K562 (cell line): ENCODE data around the gene AP3B2. TPM values are rescaled to one million over a fixed set of nuclear protein-coding genes. Genes with fewer than 3 reads are reported as not detected.

Experiments
- ARID1B ChIP-seq: fragments of 450-650 bp; IDR thresholded peaks from 2 replicates; pipeline ENCODE4 v1.6.1; 2016; ENCODE audit warnings: antibody characterized with exemption, mild to moderate bottlenecking, inconsistent platforms
- ATF2 ChIP-seq: sonication (generic); formaldehyde crosslinking; IDR thresholded peaks from 2 replicates; pipeline ENCODE4 v1.8.1; 2022; ENCODE audit warnings: missing genetic modification reagents
- CGGBP1 ChIP-seq: fragments of 250-450 bp; sonication (Bioruptor Pico); IDR thresholded peaks from 2 replicates; pipeline ENCODE4 v1.9.0; 2021; ENCODE audit warnings: mild to moderate bottlenecking
- CTBP1 ChIP-seq: fragments of 450-650 bp; IDR thresholded peaks from 2 replicates; pipeline ENCODE4 v1.6.1; 2016; ENCODE audit warnings: borderline replicate concordance
- GATA2 ChIP-seq: sonication (generic); formaldehyde crosslinking; IDR thresholded peaks from 2 replicates; pipeline ENCODE4 v1.4.0; 2020; ENCODE audit warnings: mild to moderate bottlenecking, missing genetic modification reagents
- HDAC3 ChIP-seq: fragments of 450-650 bp; IDR thresholded peaks from 2 replicates; pipeline ENCODE4 v1.6.1; 2018; ENCODE audit warnings: borderline replicate concordance, mild to moderate bottlenecking, moderate library complexity; ENCODE audit not compliant: partially characterized antibody
- HDAC6 ChIP-seq: IDR thresholded peaks from 2 replicates; pipeline ENCODE4 v1.6.1; 2012; ENCODE audit warnings: low read depth, mild to moderate bottlenecking, control low read depth, inconsistent platforms, low read length, moderate library complexity
- MBD2 ChIP-seq: sonication (generic); IDR thresholded peaks from 2 replicates; pipeline ENCODE4 v1.6.1; 2016; ENCODE audit warnings: low read depth, borderline replicate concordance
- MIER1 ChIP-seq: fragments of 450-650 bp; IDR thresholded peaks from 2 replicates; pipeline ENCODE4 v1.6.1; 2016; ENCODE audit warnings: antibody characterized with exemption, mild to moderate bottlenecking, low read depth
- NCOA2 ChIP-seq, 2 experiments: fragments of 450-650 bp; IDR thresholded peaks; 2 replicates each; pipeline ENCODE4 v1.6.1; 2018; ENCODE audit warnings: mild to moderate bottlenecking in 2 of 2, moderate library complexity in 1 of 2; ENCODE audit not compliant: partially characterized antibody in 2 of 2
- SIN3A ChIP-seq, 2 experiments: fragments of 150-350 bp in 1 of 2; IDR thresholded peaks; 2 replicates each; pipeline ENCODE4 v1.6.1; 2011 to 2016; ENCODE audit warnings: borderline replicate concordance in 2 of 2, low read depth in 2 of 2, low read length in 2 of 2, mild to moderate bottlenecking in 2 of 2, moderate library complexity in 2 of 2; ENCODE audit not compliant: control insufficient read depth in 1 of 2
- TCF7 ChIP-seq: sonication (generic); IDR thresholded peaks from 2 replicates; pipeline ENCODE4 v1.6.1; 2016; ENCODE audit warnings: antibody characterized with exemption, borderline replicate concordance
- ZNF76 ChIP-seq: fragments of 250-450 bp; sonication (Bioruptor Pico); IDR thresholded peaks from 2 replicates; pipeline ENCODE4 v1.4.0; 2020; ENCODE audit warnings: mild to moderate bottlenecking, moderate library complexity, borderline replicate concordance
- polyA plus RNA-seq, 8 experiments: library from polyadenylated mRNA; depleted of rRNA in 4 of 8; stranded (reverse) in 5 of 8; unstranded in 3 of 8; fragments of >200 nt; fragmentation: Nextera tagmentation in 2 of 8; fragmentation: Illumina TruSeq in 1 of 8; extraction: Ambion mirVana in 2 of 8; extraction: Trizol in 1 of 8; gene quantifications; 2 replicates each; pipeline versions ENCODE4 v1.2.1 to v1.2.3, GENCODE V29; 2011 to 2014; ENCODE audit warnings: inconsistent platforms in 1 of 8, missing spikeins in 1 of 8
- total RNA-seq, 7 experiments: library from RNA; depleted of rRNA in 6 of 7; stranded (reverse); fragments of >200 nt in 6 of 7; fragmentation: Illumina TruSeq in 2 of 7; extraction: Trizol in 2 of 7; gene quantifications; 2 replicates each; pipeline versions ENCODE4 v1.2.1 to v1.2.3, GENCODE V29; 2011 to 2021; ENCODE audit warnings: low replicate concordance in 1 of 7

AP3B2 gene
- total and polyA plus RNA-seq, 9 of the 15 experiments (the other 6 are each of a cell fraction or from before 2014, with no cell fraction given) = 0.03 to 0.15 (median 0.10) TPM; not detected in 2

- TF ChIP-seq HDAC3 (no peak), ARID1B (peak; percentile 43; the same call in 1 of the 2 replicates), MBD2 (no peak), NCOA2 (IDR thresholded peaks at IDR 0.05; ENCODE audit: partially characterized antibody in 2 of 2) (no peak), HDAC6 (no peak), CTBP1 (0 out of 2 replicates have a peak, but pooled peaks have one; percentile 11), SIN3A (IDR thresholded peaks at IDR 0.05; ENCODE audit: borderline replicate concordance in 2 of 2, control insufficient read depth in 1 of 2, low read depth in 2 of 2, low read length in 2 of 2) (no peak), ATF2 (CRISPR knock-in tag) (no peak), GATA2 (CRISPR knock-in tag) (no peak), TCF7 (no peak), MIER1 (no peak), ZNF76 (CRISPR knock-in tag) (no peak), CGGBP1 (CRISPR knock-in tag) (no peak)
These were observed 69.0 kb downstream of the AP3B2 start (continued) for GRCh38 chr15:82640672-82641071.
